SK-N-SH (cell line): ENCODE measurements around the gene SSX2IP.

Source experiments
- CTCF ChIP-seq: fragments of 200-600 bp; sonication (generic); IDR thresholded peaks from 2 replicates; pipeline ENCODE4 v1.6.1; 2017; ENCODE audit warnings: antibody characterized with exemption, mild to moderate bottlenecking, moderate library complexity
- MAX ChIP-seq: IDR thresholded peaks from 2 replicates; pipeline ENCODE4 v1.4.0; 2012; ENCODE audit warnings: low read depth
- MXI1 ChIP-seq: IDR thresholded peaks from 2 replicates; pipeline ENCODE4 v1.6.1; 2012; ENCODE audit warnings: mild to moderate bottlenecking, low read depth, low read length, improper control_type of control experiment
- RAD21 ChIP-seq: IDR thresholded peaks from 2 replicates; pipeline ENCODE4 v1.6.1; 2012; ENCODE audit warnings: mild to moderate bottlenecking, low read length
- REST ChIP-seq: IDR thresholded peaks from 2 replicates; pipeline ENCODE4 v1.6.1; 2012; ENCODE audit warnings: mild to moderate bottlenecking, low read depth, low read length, moderate library complexity
- USF1 ChIP-seq: IDR thresholded peaks from 2 replicates; pipeline ENCODE4 v1.4.0; 2012; ENCODE audit warnings: low read depth, borderline replicate concordance

- TF ChIP-seq CTCF (no peak), MXI1 (no peak), MAX (no peak), USF1 (no peak), RAD21 (no peak), REST (no peak)
Observed at GRCh38 chr1:84701376-84701775, 11.1 kb upstream of the SSX2IP start.
